ENCODE data around the gene KCNH2.

The KCNH2 gene

GRCh38 chr7:151011097-151011409, 32.9 kb upstream of the KCNH2 start:
- TF ChIP-seq CTCF (conservative IDR thresholded peaks at IDR 0.05; ENCODE audit: control insufficient read depth, insufficient read depth, low read depth, low read length): no peak
- DNase-seq (ENCODE audit: low read depth): no peak
- no peak overlapping the region for H3K4me3 ChIP-seq (ENCODE audit: control insufficient read depth, low read depth, low read length)

- TF ChIP-seq CTCF (conservative IDR thresholded peaks at IDR 0.05; ENCODE audit: control insufficient read depth, insufficient read depth, low read depth, low read length): no peak
- no peak for DNase-seq (ENCODE audit: low read depth)
- no peak overlapping the region for H3K4me3 ChIP-seq (ENCODE audit: control insufficient read depth, low read depth, low read length)
Observed at GRCh38 chr7:151010307-151011096, 32.4 kb upstream of the KCNH2 start.

GRCh38 chr7:151010037-151010306, 31.9 kb upstream of the KCNH2 start:
- no peak overlapping the region for H3K4me3 ChIP-seq (ENCODE audit: control insufficient read depth, low read depth, low read length)
- no peak for TF ChIP-seq CTCF (conservative IDR thresholded peaks at IDR 0.05; ENCODE audit: control insufficient read depth, insufficient read depth, low read depth, low read length)
- no peak for DNase-seq (ENCODE audit: low read depth)

- no peak for DNase-seq (ENCODE audit: low read depth)
- no peak overlapping the region for H3K4me3 ChIP-seq (ENCODE audit: control insufficient read depth, low read depth, low read length)
Observed at GRCh38 chr7:151009327-151010036, 31.4 kb upstream of the KCNH2 start.

GRCh38 chr7:151008511-151009323, 30.6 kb upstream of the KCNH2 start:
- peak; percentile 74 for DNase-seq (ENCODE audit: low read depth)
- peak overlapping the region; percentile 42 for H3K4me3 ChIP-seq (ENCODE audit: control insufficient read depth, low read depth, low read length)
- TF ChIP-seq CTCF (conservative IDR thresholded peaks at IDR 0.05; ENCODE audit: control insufficient read depth, insufficient read depth, low read depth, low read length): peak; percentile 72

More at GRCh38 chr7:151009327-151010036, 31.4 kb upstream of the KCNH2 start:
- TF ChIP-seq CTCF (conservative IDR thresholded peaks at IDR 0.05; ENCODE audit: control insufficient read depth, insufficient read depth, low read depth, low read length): no peak

GRCh38 chr7:151008143-151008510, 30.0 kb upstream of the KCNH2 start:
- no peak for TF ChIP-seq CTCF (conservative IDR thresholded peaks at IDR 0.05; ENCODE audit: control insufficient read depth, insufficient read depth, low read depth, low read length)
- peak overlapping the region; percentile 42 for H3K4me3 ChIP-seq (ENCODE audit: control insufficient read depth, low read depth, low read length)
- DNase-seq (ENCODE audit: low read depth): peak; percentile 23

Data from fibroblast of mammary gland (primary cell).